ENCODE measurements around the gene TUBGCP5.

GRCh38 chr15:23002920-23003319, 36.4 kb downstream of the TUBGCP5 start:
- TF ChIP-seq, protein P1, sequence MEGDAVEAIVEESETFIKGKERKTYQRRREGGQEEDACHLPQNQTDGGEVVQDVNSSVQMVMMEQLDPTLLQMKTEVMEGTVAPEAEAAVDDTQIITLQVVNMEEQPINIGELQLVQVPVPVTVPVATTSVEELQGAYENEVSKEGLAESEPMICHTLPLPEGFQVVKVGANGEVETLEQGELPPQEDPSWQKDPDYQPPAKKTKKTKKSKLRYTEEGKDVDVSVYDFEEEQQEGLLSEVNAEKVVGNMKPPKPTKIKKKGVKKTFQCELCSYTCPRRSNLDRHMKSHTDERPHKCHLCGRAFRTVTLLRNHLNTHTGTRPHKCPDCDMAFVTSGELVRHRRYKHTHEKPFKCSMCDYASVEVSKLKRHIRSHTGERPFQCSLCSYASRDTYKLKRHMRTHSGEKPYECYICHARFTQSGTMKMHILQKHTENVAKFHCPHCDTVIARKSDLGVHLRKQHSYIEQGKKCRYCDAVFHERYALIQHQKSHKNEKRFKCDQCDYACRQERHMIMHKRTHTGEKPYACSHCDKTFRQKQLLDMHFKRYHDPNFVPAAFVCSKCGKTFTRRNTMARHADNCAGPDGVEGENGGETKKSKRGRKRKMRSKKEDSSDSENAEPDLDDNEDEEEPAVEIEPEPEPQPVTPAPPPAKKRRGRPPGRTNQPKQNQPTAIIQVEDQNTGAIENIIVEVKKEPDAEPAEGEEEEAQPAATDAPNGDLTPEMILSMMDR (conservative IDR thresholded peaks at IDR 0.05): no peak
- TF ChIP-seq EZH2 (IDR thresholded peaks at IDR 0.05; ENCODE audit: low read depth): no peak
